Anterior cingulate cortex (tissue), 58 donors: ENCODE measurements around the gene ATG9B.
"Not testable (repeated sequence)": the region's sequence is repeated elsewhere in the genome, so short reads cannot be mapped to it uniquely, and the experiment has no call there.

Experiments used
- DNase-seq, 58 donors: peaks; one replicate each; lab custom pipeline; 2025; lab: John Stamatoyannopoulos, UW

ATG9B gene

DNA sequence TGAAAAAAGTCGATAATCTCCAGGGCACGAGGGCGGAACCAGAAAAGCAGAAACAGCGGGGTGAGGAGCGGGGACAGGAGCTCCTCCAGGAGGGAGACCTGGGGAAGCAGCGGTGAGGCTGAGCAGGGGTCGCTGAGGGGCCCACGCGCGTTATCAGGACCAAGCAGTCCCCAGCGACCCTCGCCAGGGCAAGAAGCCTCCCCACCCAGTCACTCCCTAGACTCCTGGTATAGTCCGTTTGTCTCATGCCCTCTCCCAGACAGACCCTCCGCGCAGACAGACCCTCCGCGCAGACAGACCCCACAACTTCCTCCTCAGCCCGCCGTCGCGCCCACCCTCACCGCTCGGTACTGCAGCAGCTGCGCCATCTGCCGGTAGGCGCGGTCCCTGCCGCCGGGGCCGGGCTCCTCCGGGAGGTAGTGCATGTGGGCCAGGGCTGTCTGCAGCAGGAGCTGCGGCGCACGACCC lies 6.3 kb downstream of the ATG9B start:
- DNase-seq, result peak in 37 of 58 donors; percentile 4 to 74 (median 33)

DNA sequence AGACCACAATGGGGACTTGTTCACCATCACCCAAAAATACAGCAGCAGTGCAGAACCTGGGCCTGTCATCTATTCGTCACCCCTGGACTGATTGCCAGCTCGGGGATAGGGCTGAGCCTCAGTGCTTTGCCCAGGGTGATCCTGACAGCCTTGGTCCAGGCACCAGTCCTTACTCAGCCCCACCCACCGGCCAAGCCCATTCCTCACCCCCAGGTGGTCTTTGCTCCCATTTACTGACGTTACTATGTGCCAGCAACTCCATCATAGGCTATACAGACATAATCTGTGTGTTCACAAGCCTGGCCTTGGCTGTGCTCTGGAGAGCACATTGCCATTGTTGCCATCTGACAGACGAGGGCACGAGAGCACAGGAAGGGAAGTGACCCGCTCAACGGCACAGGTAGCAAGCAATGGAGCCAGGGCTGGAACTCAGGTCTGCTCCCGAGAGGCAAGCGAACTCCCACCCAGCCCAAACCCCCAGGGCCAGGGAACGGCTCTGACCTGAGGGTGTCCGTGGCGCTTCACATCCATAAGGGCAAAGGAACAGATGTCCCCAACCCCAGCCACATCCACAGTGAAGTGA lies 6.8 kb downstream of the ATG9B start:
- DNase-seq, result no peak

DNA sequence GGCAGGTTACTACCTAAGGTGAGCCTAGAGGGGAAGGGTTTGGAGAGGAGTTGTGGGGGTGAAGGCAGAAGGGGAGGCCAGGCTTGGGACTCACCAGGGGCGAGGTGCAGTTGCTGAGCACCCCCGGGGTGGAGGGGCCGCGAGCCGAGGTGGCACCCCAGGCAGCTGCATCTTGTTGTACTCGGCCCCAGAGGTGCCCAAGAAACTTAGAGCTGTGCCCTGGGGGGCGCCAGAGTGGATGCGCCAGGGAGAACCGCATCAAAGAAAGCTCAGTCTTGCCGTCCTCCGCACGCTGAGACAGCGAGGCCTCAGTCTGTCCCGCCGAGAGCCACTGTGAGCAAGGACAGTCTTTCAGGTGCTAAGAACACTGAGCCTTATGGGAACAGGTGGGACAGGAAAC lies 7.4 kb downstream of the ATG9B start:
- DNase-seq, result no peak

DNA sequence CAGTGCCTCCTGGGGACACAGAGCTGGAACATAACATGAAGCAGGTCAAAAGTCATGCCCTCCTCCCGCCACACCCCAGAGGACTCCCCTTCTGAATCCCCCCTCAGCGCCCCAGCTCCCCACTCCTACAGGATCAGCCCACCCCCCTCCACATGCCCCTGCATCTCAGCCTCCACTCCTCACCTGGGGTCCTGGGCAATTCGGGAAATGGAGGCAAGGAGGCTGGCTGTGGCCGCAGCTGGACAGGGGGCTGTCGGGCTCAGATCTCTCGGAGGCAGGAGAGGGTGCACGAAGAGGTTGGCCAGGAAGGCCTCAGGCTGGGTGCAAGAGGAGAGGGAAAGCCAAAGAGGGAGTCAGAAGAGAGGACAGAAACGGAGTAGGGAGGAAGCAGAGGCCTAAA lies 7.8 kb downstream of the ATG9B start:
- DNase-seq, result no peak

DNA sequence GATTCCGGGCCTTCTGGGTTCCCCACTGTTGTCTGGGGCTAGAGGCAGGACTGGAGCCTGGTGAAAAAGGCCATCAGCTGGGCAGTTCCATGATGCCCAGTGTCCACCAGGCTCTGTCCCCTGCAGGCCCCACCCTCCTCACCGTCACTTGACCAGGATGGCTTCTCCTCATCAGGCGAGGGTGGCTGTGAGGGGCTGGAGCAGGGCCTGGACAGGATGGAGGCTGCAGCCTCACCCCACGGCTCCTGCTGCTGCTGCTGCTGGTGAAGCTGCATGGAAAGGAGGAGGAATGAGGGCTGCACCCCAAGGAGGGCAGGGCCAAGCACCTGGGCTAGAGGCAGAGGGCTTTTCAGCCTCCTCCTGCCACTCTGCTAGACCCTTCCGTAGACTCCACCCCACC lies 8.3 kb downstream of the ATG9B start:
- DNase-seq, result no peak

DNA sequence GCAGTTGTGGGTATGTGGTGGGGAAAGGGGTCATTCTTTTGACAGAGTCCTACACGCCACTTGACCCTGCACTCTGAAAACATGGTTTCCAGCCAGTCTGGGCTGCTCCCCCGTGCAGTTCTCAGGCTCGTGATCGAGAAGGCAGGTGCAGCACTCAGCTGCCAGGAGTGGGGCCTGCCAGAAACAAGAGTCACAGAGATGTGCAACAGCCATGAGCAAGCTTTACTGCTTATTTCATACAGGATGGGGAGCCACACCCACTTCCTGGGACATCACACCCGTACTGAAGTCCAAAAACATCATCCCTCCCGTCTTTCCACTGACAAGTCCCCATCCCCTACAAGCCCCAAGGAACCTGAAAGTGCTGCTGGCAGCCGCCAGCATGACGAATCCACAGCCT lies 9.3 kb downstream of the ATG9B start:
- DNase-seq, result no peak

DNA sequence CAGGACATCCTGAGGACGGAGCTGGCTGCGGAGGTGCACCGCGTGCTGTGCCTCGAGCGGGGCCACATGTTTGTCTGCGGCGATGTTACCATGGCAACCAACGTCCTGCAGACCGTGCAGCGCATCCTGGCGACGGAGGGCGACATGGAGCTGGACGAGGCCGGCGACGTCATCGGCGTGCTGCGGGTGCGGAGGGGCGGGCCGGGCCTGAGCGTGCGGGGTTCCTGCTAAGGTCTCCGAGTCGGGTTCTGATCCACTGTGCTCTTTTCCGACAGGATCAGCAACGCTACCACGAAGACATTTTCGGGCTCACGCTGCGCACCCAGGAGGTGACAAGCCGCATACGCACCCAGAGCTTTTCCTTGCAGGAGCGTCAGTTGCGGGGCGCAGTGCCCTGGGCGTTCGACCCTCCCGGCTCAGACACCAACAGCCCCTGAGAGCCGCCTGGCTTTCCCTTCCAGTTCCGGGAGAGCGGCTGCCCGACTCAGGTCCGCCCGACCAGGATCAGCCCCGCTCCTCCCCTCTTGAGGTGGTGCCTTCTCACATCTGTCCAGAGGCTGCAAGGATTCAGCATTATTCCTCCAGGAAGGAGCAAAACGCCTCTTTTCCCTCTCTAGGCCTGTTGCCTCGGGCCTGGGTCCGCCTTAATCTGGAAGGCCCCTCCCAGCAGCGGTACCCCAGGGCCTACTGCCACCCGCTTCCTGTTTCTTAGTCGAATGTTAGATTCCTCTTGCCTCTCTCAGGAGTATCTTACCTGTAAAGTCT lies 10.4 kb downstream of the ATG9B start:
- DNase-seq, result peak in 57 of 58 donors; percentile 4 to 90 (median 67)

DNA sequence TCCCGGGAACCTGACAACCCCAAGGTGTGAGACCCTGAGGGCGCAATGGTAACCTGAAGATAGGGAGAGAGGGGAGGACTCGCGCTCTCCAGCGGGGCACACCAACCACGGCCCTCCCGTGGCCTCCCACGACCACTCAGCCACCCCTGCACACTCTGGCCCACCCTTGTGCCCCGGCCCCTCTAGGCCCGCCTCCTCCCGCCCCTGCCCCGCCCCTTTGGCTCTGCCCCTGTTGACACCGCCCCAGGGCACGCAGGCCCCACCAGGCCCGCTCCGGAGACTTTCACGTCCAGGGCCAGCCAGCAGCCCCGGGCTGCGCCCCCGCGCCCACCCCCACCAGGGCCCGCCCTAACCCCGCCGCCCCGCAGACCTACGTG lies 10.9 kb downstream of the ATG9B start:
- DNase-seq, result no peak

DNA sequence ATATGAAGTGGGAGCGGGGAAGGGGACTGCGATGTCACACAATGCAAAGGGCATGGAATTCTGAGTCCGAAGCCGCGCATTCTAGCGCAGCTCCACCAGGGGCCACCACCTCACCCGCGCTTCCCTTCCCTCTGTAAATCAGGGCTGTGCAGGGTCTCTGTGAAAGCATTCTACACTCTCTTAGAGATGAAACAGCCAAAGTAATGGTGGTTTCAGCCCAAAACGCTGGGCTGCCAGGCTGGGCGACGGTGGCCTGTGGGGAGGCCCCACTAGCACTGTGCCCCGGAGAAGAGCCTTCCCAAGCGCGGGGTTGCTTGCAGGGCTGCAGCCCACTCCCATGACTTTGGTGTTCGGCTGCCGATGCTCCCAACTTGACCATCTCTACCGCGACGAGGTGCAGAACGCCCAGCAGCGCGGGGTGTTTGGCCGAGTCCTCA lies 11.4 kb downstream of the ATG9B start:
- DNase-seq, result no peak

DNA sequence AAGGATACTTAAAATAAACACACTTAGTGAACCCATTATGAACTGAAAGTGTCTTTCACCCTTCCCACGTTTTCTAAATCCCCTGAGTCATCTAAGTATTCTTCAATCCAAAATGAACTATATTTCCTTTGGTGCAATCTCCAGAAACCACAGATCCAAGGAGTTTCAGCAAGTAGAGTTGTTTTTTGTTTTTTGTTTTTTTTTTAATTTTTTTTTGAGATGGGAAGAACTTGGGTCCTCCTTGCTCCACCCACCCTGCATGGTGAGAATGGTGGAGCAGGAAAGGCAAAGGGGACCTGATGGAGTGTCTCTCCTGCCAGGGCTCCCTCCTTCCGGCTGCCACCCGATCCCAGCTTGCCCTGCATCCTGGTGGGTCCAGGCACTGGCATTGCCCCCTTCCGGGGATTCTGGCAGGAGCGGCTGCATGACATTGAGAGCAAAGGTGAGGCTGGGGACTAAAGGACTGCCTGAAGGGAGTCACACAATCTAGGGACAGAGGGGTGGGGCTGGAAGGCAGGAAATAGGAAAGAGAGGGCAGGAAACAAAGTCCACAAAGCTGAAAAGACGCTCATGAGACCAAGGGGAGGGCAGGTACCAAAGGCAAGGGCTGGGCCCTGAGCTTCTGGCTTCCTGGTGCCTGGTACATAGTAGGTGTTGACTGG lies 12.1 kb downstream of the ATG9B start:
- no peak for DNase-seq

DNA sequence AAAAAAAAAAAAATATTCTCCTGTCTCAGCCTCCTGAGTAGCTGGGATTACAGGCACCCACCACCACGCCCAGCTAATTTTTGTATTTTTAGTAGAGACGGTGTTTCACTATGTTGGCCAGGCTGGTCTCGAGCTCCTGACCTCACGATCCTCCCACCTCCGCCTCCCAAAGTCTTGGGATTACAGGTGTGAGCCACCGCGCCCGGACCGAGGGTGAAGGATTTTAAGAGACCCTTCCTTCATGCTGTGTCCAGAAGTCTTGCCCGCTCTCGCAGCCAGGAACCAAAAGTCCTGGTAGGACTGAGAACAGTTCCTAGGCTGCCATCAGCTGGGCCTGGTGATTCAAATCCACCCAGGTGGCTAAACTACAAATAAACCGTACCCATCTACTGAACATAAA lies 12.7 kb downstream of the ATG9B start:
- DNase-seq, result not testable (repeated sequence)

DNA sequence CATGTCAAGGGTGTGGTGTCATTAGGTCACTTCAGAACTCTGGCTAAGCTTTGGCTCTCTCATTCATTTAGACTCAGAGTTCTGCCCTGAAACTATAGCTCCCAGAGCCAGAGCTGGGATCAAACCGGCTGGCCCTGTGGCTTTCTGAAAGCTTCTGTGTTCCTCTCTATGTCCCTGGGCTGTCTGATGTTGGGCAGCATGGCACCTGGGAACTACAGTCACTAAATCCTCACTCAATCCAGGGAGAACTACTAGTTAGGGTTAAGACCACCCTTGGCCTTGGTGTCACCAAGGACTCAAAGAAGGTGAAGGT lies 13.2 kb downstream of the ATG9B start:
- no peak for DNase-seq

DNA sequence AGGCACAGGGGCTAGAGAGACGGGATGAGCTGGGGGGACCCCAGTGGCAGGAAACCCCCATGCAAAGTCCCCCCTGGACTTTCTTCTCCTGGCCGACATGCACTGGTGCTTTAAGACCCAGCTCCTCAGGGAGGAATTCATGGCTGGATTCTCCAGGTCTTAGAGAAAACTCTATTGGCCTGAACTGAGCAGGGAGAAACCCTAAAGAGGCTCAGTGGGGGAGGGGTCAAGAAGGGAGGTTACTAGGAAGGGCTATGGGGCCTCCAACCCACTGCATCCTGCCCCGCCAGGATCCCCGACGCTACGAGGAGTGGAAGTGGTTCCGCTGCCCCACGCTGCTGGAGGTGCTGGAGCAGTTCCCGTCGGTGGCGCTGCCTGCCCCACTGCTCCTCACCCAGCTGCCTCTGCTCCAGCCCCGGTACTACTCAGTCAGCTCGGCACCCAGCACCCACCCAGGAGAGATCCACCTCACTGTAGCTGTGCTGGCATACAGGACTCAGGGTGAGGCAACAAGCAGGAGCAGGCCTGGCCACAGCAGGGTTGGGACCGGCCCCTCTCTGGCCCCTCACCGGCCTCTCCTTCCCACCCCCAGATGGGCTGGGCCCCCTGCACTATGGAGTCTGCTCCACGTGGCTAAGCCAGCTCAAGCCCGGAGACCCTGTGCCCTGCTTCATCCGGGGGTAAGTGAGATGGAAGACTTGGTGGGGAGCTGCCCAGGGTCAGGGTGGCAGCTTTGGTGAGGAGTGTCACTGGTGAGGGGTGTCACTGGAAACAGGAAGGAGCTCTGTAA lies 13.8 kb downstream of the ATG9B start:
- DNase-seq, result no peak

DNA sequence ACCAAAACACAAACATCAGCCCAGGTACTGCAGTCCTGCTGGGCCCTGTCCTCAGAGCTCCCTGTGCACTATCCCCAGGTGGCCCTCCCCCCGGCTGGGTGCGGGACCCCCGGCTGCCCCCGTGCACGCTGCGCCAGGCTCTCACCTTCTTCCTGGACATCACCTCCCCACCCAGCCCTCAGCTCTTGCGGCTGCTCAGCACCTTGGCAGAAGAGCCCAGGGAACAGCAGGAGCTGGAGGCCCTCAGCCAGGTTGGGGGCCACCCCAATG lies 14.3 kb downstream of the ATG9B start:
- no peak for DNase-seq

DNA sequence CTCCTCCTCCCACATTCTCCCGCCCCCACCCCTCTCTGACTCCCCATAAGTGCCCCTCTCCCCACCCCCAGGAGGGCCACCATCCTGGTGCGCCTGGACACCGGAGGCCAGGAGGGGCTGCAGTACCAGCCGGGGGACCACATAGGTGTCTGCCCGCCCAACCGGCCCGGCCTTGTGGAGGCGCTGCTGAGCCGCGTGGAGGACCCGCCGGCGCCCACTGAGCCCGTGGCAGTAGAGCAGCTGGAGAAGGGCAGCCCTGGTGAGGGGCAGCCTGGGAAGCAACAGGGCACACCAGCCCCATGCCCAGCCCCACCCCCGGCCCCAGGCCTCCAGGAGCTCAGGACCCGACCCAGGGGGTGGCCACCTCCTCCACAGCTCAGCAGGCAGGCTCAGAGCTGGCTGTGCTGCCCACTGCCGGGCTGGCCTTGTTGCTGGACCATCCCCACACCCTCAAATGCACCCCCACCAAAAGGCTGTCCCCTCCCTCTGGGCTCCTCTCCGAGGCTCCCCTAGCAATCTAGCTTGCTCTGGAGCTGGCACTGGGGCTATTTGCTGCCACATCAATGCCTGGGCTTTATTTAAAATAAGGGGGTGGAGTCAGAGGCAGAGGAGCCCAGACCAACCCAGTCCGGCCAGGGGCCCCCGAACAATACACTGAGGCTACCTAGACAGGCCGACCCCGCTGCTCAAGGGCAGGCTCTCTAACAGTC lies 14.8 kb downstream of the ATG9B start:
- no peak for DNase-seq

DNA sequence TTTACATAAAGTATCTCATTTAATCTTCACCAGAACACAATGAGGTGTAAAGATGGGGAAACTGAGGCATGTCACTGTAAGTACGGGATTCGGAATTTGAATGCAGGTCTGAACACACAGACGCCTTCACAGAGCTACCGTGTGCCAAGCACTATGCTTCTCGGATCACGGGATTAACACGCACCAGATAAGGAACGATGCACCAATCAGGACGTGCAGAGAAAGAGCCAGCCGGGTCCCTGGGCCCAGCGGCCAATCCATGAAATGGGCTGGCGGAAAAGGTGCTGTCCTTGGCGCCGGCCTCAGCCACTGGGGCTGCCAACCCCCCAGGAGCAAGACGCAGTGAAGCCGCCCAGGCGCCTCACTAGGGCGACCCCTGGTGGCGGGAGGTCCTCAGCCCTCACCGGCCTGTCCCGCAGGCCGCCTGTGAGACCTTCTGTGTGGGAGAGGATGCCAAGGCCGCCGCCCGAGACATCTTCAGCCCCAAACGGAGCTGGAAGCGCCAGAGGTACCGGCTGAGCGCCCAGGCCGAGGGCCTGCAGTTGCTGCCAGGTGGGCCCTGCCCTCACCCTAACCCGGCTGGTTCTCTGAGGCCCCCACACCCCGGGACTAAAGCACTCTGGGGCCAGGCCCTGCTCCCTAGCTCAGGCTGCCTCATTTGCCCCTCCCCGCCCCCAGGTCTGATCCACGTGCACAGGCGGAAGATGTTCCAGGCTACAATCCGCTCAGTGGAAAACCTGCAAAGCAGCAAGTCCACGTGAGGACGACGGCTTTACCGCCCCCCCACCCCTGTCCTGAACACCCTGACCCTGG lies 15.6 kb downstream of the ATG9B start:
- peak in 13 of 58 donors; percentile 4 to 42 (median 28) for DNase-seq

DNA sequence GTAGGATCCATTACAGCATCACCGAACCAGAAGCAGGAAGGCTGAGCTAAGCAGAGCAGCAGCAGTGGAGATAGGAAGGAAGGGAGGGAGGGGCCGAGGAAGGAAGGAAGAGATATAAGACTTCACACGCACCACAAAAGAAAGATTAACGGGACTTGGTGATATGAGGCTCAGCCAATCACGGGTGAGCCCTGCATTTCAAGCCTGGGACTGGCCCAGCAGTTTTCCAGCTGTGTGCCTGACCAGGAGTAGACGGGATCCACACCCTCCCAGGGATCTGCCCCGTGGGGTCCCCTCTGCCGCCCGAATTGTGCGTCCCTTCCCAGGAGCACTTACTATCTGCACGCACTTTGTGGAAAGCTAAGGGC lies 16.2 kb downstream of the ATG9B start:
- DNase-seq, result no peak

DNA sequence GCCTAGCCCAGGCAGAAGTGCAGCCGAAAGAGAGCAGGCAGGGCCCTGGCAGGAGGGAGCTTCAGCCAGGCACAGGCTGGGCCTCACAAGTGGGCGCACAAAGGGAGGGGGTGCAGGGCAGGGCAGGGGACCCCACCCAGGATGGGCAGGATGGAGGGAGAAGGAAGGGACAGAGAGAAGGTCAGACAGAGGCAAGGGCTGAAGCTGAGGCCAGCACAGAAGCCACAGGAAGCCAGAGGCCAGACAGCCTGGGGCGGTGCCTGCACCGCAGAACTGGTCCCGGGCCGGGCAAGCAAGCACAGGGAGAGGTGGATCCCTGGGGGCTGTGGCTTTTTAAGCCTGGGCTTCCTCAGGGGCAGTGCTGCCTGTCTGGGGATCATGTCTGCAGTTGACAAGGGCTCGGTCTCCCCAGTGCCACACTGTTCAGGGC lies 16.8 kb downstream of the ATG9B start:
- no peak for DNase-seq

DNA sequence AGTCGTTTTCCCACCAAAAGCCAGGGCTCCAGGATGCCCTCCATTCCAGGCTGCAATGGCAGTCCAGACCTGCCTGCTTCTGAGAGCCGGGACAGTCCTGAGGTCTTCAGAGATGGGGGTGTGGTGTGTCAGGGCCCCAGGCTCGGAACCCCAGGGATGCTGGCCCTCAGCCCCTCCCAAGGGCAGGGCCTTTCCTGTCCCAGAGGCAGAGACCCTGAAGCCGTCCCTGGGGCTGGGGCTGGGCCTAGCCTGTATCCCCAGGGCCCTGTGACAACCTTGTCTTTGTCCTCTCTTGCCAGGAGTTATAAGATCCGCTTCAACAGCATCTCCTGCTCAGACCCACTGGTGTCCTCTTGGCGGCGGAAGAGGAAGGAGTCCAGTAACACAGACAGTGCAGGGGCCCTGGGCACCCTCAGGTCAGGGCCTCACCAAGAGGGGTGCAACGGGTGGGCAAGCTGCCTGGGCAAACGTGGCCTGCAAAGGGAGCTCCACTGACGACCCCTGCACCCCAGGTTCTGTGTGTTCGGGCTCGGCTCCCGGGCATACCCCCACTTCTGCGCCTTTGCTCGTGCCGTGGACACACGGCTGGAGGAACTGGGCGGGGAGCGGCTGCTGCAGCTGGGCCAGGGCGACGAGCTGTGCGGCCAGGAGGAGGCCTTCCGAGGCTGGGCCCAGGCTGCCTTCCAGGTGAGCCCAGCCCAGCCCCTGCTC lies 17.5 kb downstream of the ATG9B start:
- DNase-seq, result no peak
